ENCODE data around the gene MASTL.
A peak's percentile ranks its signal among the peaks of the same experiment; 100 is the strongest.
"Not testable (repeated sequence)": the region's sequence is repeated elsewhere in the genome, so short reads cannot be mapped to it uniquely, and the experiment has no call there.

The MASTL gene

DNA sequence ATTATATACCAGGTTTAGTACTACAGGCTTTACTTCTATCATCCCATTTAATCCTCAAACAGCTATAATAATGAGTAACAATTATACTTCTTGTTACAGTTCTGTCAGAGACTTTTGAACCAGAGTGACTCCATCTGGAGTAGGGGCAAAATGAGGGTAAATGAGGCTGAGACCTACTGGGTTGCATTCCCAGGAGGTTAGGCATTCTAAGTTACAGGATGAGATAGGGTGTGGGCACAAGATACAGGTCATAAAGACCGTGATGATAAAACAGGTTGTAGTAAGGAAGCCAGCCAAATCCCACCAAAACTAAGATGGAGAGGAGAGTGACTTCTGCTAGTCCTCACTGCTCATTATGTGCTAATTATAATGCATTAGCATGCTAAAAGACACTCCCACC lies 4.9 kb upstream of the MASTL start:
- no peak overlapping the region for H3K4me3 ChIP-seq (ENCODE audit: low read length)
- peak; percentile 9 for DNase-seq (ENCODE audit: low read depth)
- TF ChIP-seq, protein P1, sequence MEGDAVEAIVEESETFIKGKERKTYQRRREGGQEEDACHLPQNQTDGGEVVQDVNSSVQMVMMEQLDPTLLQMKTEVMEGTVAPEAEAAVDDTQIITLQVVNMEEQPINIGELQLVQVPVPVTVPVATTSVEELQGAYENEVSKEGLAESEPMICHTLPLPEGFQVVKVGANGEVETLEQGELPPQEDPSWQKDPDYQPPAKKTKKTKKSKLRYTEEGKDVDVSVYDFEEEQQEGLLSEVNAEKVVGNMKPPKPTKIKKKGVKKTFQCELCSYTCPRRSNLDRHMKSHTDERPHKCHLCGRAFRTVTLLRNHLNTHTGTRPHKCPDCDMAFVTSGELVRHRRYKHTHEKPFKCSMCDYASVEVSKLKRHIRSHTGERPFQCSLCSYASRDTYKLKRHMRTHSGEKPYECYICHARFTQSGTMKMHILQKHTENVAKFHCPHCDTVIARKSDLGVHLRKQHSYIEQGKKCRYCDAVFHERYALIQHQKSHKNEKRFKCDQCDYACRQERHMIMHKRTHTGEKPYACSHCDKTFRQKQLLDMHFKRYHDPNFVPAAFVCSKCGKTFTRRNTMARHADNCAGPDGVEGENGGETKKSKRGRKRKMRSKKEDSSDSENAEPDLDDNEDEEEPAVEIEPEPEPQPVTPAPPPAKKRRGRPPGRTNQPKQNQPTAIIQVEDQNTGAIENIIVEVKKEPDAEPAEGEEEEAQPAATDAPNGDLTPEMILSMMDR (IDR thresholded peaks at IDR 0.05; ENCODE audit: insufficient read depth, low read depth, low read length, missing control alignments): no peak

DNA sequence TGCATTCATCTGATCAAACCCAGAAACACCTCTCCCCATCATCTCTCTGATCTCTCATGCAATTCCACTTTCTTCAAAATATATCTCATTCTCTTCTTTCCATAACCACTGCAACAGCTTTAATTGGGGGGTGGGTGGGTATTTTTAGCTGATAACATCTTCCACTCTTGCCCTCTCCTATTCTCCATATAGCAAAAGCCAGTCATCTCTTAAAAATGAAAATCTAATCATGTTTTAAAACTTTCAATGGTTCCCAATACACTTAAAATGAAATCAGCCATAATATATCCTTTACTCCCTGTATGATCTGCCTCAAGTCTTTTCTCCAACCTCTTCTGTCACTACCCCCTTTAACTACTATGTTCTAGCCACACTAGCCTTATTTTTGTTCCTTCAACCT lies 2.5 kb upstream of the MASTL start:
- TF ChIP-seq, protein P1 (IDR thresholded peaks at IDR 0.05; ENCODE audit: insufficient read depth, low read depth, low read length, missing control alignments): no peak
- H3K4me3 ChIP-seq (ENCODE audit: low read length): peak overlapping the region; percentile 90
- no peak for DNase-seq (ENCODE audit: low read depth)

DNA sequence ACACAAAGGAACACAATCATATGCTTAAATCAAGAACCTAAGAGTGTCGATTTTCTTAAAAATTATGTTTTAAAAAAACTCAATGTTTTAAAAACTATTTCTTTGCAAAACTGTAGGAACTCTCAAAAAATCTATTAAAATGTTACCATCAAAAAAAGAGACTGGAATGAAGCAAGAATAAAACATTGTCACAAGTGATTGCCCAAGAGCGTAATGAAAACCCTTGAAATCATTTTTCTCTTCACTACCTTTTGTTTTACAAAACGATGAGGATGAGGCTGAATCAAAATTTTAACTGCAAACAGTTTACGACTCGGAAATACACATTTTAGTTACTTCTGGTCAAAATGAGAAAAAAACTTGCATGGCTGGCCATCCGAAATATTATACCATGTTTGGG lies 1.8 kb upstream of the MASTL start:
- peak overlapping the region; percentile 90 for H3K4me3 ChIP-seq (ENCODE audit: low read length)
- DNase-seq (ENCODE audit: low read depth): no peak
- TF ChIP-seq, protein P1 (IDR thresholded peaks at IDR 0.05; ENCODE audit: insufficient read depth, low read depth, low read length, missing control alignments): no peak

DNA sequence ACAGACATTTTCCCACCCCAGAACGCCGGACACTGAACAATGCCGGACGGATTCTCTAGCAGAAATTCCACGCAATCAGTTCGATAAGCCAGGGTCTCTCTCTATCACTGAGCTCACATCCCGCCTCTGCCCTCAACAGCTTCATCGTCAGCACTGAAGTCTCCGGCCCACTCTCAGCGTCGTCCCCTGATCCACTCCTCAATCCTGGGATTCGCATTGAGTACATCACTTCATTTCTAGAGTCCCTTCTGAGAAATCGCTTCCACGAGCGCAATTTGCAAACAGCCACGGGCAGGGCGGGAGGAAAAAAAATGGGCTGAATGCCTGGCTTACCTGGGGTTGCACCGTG lies 1.3 kb upstream of the MASTL start:
- peak overlapping the region; percentile 90 for H3K4me3 ChIP-seq (ENCODE audit: low read length)
- peak; percentile 26 for DNase-seq (ENCODE audit: low read depth)
- TF ChIP-seq, protein P1 (IDR thresholded peaks at IDR 0.05; ENCODE audit: insufficient read depth, low read depth, low read length, missing control alignments): no peak

DNA sequence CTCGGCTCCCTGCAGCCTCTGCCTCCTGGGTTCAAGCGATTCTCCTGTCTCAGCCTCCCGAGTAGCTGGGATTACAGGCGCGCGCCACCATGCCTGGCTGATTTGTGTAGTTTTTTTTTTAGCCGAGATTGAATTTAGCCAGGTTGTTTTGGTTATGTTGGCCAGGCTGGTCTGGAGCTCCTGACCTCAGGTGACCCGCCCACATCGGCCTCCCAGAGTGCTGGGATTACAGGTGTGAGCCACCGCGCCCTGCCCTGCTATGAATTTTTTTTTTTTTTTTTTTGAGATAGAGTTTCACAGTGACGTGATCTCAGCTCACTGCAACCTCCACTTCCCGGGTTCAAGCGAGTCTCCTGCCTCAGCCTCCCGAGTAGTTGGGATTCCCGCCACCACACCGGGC lies 1.4 kb downstream of the MASTL start:
- DNase-seq (ENCODE audit: low read depth): not testable (repeated sequence)
- peak overlapping the region; percentile 90 for H3K4me3 ChIP-seq (ENCODE audit: low read length)

DNA sequence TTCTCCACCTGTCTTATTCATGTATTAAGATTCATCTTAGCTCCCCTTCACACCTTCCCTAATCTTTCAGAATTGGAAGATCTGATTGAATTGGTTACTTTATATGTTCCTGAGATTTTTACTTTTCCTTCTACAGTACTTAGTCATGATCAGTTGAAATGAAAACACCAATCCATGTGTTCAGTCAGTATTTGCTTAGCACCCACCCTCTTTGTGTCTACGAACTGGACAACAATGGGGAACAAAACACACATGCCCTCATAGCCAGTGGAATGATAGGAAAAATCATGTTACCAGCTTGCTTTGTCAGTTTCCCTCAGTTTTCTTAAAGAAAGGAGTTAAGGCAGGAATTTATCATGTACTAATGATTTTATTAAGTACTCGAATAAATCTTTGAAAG lies 2.0 kb downstream of the MASTL start:
- no peak overlapping the region for H3K4me3 ChIP-seq (ENCODE audit: low read length)
- peak; percentile 17 for DNase-seq (ENCODE audit: low read depth)
- TF ChIP-seq, protein P1 (IDR thresholded peaks at IDR 0.05; ENCODE audit: insufficient read depth, low read depth, low read length, missing control alignments): no peak

DNA sequence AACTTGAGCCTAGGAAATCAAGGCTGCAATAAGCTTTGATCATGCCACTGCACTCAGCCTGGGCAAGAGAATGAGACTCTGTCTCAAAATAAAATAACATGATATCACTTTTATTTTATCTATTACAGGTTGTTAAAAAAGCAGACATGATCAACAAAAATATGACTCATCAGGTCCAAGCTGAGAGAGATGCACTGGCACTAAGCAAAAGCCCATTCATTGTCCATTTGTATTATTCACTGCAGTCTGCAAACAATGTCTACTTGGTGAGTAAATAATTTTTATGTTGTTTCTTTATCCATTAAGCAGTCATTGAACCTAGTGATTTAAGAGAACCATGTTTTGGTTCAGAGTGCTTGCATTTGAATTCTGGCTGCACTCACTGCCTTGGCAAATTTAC lies 3.3 kb downstream of the MASTL start:
- DNase-seq (ENCODE audit: low read depth): peak; percentile 34
- H3K4me3 ChIP-seq (ENCODE audit: low read length): no peak overlapping the region
- TF ChIP-seq, protein P1 (IDR thresholded peaks at IDR 0.05; ENCODE audit: insufficient read depth, low read depth, low read length, missing control alignments): no peak

DNA sequence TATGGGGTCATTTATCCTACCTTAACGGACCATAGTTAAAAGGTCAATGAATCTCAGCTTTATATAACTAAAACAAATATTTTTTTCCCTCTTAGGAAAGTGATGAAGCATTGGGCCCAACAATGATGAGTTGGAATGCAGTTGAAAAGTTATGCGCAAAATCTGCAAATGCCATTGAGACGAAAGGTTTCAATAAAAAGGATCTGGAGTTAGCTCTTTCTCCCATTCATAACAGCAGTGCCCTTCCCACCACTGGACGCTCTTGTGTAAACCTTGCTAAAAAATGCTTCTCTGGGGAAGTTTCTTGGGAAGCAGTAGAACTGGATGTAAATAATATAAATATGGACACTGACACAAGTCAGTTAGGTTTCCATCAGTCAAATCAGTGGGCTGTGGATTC lies 14.7 kb downstream of the MASTL start:
- no peak for DNase-seq (ENCODE audit: low read depth)
- TF ChIP-seq, protein P1 (IDR thresholded peaks at IDR 0.05; ENCODE audit: insufficient read depth, low read depth, low read length, missing control alignments): no peak
- no peak overlapping the region for H3K4me3 ChIP-seq (ENCODE audit: low read length)
